Activated CD4-positive, alpha-beta memory T cell treated with anti-CD3 and anti-CD28 coated beads, Interleukin-2, amount 10 ng/mL, durations not matched to agents 7 days and 5 days (primary cell): ENCODE data around the gene ERCC1. TPM values are rescaled to one million over a fixed set of nuclear protein-coding genes. Genes with fewer than 3 reads are reported as not detected.

Experiments
- CTCF ChIA-PET: fragments of 350-600 bp; sonication (Branson Sonifier 250); formaldehyde crosslinking; loops from one replicate; lab custom pipeline; 2021; ENCODE audit warnings: antibody characterized with exemption, inconsistent platforms; lab: Charles Lee
- POLR2A ChIA-PET: fragments of 350-600 bp; sonication (Branson Sonifier 250); formaldehyde crosslinking; loops from one replicate; lab custom pipeline; 2021; ENCODE audit warnings: antibody characterized with exemption; lab: Charles Lee
- DNase-seq: peaks from one replicate; pipeline ENCODE4 v3.0.0-alpha.2; 2020
- H3K27ac Mint-ChIP-seq: one replicate; pipeline ENCODE4 v1.8.0; 2021; ENCODE audit warnings: mild to moderate bottlenecking, mixed read lengths
- H3K27me3 Mint-ChIP-seq: one replicate; pipeline ENCODE4 v1.8.0; 2021; ENCODE audit warnings: mixed read lengths
- H3K36me3 Mint-ChIP-seq: one replicate; pipeline ENCODE4 v1.8.0; 2021; ENCODE audit warnings: low read depth, mixed read lengths
- H3K4me1 Mint-ChIP-seq: one replicate; pipeline ENCODE4 v1.8.0; 2021; ENCODE audit warnings: mixed read lengths
- H3K4me3 Mint-ChIP-seq: one replicate; pipeline ENCODE4 v1.8.0; 2021; ENCODE audit warnings: mild to moderate bottlenecking, mixed read lengths
- H3K9me3 Mint-ChIP-seq: one replicate; pipeline ENCODE4 v1.8.0; 2021; ENCODE audit warnings: mixed read lengths
- total RNA-seq, 2 experiments: library from RNA; stranded (reverse); gene quantifications; one replicate each; pipeline ENCODE4 v1.2.3, GENCODE V29; 2021

Gene ERCC1
- total RNA-seq, 2 experiments from 2014 or later = 59.8 to 60.6 TPM

DNA sequence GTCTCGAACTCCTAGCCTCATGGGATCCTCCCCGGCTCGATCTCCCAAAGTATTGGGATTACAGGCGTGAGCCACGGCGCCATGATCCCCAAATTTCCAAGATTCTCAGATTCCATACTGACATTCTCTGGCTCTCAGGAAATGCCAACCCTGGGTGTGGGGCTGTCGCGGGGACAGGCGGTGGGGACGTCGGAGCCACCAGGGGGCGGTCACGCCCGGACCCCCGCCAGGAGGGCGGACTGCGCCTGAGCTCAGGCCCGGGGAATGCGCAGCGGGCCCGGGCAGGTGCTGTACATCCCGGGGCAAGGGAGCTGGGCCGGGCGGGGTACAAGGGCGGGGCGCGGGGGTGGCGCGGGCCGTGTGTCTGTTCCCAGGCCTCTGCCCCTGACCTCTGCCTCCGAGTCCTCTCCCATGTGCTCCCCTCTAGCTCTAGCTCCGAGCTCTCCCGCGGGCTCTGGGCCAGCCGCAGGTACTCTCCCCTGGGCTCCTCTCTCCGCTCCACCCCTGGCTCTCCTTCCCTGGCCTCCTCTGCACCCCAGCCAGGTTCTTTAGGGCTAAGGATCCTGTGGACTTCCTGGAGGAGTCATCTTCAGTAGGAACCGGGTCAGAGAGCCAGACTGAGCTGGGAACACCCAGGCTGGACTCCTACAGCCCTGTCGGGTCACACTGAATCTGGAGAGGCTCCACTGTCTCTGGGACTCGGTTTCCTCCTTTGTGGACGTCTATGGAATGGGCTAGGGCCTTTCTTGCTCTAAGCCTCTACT, 21.2 kb downstream of the ERCC1 start:
- no peaks in the 10 kb centered on the region for H3K9me3 Mint-ChIP-seq
- H3K4me1 Mint-ChIP-seq = peaks cover 43% of the 10 kb centered on the region
- H3K4me3 Mint-ChIP-seq = no peak overlapping the region
- H3K27ac Mint-ChIP-seq = no peak overlapping the region
- DNase-seq = peak; percentile 21
- H3K36me3 Mint-ChIP-seq = no peaks in the 10 kb centered on the region
- ChIA-PET CTCF (interaction anchor here (0.6 to 3.8 kb wide), 9 partner anchors 9 to 83 kb away, joined by 3 to 26 read pairs (median 6); no protein-coding TSS in a partner anchor), POLR2A (interaction anchor here (1.2 to 1.6 kb wide), 2 partner anchors 31 to 37 kb away, joined by 3 to 4 read pairs; no protein-coding TSS in a partner anchor)
- peaks cover 34% of the 10 kb centered on the region for H3K27me3 Mint-ChIP-seq

DNA sequence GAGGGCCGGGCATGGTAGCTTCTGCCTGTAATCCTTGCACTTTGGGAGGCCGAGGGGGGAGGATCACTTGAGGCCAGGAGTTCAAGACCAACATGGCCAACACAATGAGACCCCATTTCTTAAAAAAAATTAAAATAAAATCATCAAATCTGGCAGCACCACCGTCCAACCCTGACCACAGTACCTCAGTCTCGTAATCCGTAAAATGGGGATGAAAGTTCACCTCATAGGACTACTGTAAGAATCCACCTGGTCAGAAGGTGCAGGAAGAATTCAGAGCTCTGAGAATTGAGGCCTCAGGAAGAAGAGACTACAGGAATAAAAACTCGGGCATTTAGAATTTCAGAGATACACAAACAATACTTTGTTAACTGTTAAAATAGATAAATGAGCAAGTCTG, 21.9 kb downstream of the ERCC1 start:
- Mint-ChIP-seq H3K36me3 (peaks cover 2% of the 10 kb centered on the region), H3K27ac (no peak overlapping the region), H3K9me3 (no peaks in the 10 kb centered on the region), H3K4me3 (no peak overlapping the region), H3K27me3 (peaks cover 38% of the 10 kb centered on the region), H3K4me1 (peaks cover 39% of the 10 kb centered on the region)
- CTCF ChIA-PET = interaction anchor here (1.0 to 3.8 kb wide), 6 partner anchors 8 to 79 kb away, joined by 3 to 26 read pairs (median 4); no protein-coding TSS in a partner anchor
- DNase-seq = no peak
- POLR2A ChIA-PET = interaction anchor here (1.2 kb wide), 1 partner anchor 38 kb away, joined by 3 read pairs; no protein-coding TSS in a partner anchor

DNA sequence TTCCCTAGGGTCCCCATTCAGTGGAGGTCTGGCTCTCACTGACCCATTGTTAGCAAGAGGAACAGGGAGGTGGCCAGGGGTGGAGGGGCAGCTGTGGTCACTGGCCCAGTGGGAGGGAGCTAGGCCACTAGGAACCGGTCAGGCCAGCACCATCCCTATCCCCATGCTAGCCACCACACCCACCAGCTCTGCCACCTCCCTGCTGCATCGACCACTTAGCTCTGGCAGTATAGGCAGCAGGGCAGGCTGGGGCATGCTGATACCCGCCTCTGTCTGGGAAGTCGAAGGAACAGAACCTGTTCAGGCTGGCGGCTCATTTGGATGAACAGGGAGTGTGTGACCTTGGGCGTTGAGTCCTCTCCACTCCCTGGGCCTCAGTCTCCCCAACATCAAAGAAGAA, 23.5 kb downstream of the ERCC1 start:
- ChIA-PET CTCF (interaction anchor here (0.5 to 1.5 kb wide), 4 partner anchors 61 to 124 kb away, joined by 3 to 5 read pairs (median 4); no protein-coding TSS in a partner anchor), POLR2A (no interaction called here)
- Mint-ChIP-seq H3K27ac (no peak overlapping the region), H3K4me1 (peaks cover 31% of the 10 kb centered on the region), H3K27me3 (peaks cover 46% of the 10 kb centered on the region), H3K4me3 (no peak overlapping the region), H3K36me3 (peaks cover 3% of the 10 kb centered on the region), H3K9me3 (no peaks in the 10 kb centered on the region)
- DNase-seq = no peak

DNA sequence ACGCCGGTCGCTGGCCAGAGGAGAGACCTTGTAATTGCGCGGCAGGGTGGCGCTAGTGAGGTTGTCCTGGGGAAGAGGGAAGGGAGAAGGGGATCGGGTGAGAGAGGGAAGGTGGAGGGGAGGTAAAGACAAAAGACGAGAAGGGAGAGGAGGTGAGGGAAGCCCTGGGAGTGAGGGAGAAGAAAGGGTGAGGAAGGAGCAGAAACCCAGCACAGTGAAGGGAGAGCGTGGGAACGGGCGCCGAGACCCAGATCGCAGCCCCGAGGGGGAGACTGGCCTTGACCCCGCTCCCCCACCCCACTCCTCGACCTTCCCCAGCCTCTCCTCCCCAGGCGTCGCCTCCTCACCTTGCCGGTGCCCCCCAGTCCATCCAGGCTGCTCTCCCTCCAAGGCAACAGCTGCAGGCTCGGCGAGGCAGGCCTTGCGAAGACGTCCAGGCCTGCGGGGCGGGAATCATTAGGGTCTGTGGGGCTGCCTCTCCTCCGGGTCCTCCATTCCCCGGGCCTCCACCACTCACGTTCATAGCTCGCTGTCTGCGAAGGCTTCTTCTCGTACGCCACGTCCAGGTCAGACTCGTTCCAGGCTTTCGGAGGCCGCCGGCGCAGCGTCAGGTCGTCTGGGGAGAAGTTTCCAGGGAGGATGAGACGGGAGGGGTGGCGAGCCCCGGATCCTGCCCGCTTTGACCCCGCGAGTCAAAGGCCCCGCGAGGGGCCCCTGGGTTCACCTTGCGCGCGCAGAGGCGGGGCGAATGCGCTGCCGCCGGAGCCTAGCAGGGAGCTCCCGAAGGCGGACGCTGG, 27.7 kb downstream of the ERCC1 start:
- POLR2A ChIA-PET = no interaction called here
- H3K36me3 Mint-ChIP-seq = peaks cover 3% of the 10 kb centered on the region
- H3K27ac Mint-ChIP-seq = no peak overlapping the region
- H3K27me3 Mint-ChIP-seq = peaks cover 22% of the 10 kb centered on the region
- no peaks in the 10 kb centered on the region for H3K9me3 Mint-ChIP-seq
- no peak overlapping the region for H3K4me3 Mint-ChIP-seq
- H3K4me1 Mint-ChIP-seq = peaks cover 8% of the 10 kb centered on the region
- DNase-seq = no peak
- CTCF ChIA-PET = no interaction called here

DNA sequence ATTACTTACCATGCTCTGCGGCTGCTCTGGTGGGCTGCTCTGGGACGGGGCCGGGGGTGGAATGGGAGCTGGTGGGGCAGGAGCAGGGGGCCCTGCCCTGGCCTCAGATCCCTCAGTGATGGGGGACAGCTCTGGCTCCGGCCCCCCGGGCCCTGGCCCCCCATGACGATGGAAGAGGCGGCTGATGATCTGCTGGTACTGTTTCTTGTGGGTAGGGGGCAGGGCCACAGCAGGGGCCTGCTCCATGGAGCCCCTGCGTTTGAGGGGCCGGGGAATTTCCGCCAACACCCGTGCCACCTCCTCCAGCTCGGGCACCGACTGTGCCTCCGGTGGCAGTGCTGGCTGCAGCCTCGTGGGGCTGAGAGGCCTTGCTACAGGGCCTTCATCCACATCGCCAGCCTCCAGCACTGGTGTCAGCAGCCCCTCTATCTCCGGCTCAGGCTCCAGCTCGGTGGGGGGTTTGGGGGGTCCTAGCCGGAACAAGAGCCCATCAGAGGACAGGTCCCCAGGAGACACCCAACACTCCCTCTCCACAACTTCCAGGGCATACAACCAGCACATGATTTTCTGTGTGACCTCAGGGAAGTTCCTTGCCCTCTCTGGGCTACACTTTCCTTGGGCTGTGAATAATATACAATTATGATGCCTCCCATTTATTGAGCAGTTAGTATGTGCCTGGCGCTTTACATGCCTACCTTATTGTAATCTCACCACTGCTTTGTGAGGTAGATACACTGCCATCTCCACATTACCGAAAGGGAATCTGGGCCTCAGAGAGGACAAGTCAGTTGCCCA, 31.6 kb downstream of the ERCC1 start:
- Mint-ChIP-seq H3K4me3 (no peak overlapping the region), H3K4me1 (no peaks in the 10 kb centered on the region), H3K27me3 (peaks cover 16% of the 10 kb centered on the region), H3K36me3 (peaks cover 3% of the 10 kb centered on the region), H3K9me3 (no peaks in the 10 kb centered on the region), H3K27ac (no peak overlapping the region)
- no peak for DNase-seq
- ChIA-PET CTCF (interaction anchor here (3.5 kb wide), 1 partner anchor 11 kb away, joined by 13 read pairs; the partner anchor contains the start of gene PPP1R13L), POLR2A (no interaction called here)

DNA sequence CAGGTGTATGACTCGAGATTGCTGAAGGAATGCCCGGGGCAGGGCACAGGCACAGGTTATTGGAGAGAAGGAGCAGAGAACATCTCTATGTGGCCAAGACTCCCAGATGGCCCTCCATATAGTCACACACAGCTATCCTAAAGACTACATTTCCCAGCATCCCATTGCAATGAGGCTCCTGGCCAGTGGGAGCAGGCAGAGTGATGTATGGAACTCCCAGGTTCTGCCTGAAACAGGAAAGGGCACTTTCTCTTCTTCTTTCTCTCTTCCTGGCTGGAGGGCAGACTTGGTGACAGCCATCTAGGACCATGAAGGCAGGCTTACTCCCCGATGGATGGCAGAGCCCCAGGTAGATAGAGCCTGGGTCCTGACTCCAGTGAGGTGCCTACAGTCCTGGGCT, 32.4 kb downstream of the ERCC1 start:
- ChIA-PET CTCF (no interaction called here), POLR2A (no interaction called here)
- Mint-ChIP-seq H3K27me3 (peaks cover 15% of the 10 kb centered on the region), H3K27ac (no peak overlapping the region), H3K9me3 (no peaks in the 10 kb centered on the region), H3K4me1 (no peaks in the 10 kb centered on the region), H3K4me3 (no peak overlapping the region), H3K36me3 (no peaks in the 10 kb centered on the region)
- no peak for DNase-seq

DNA sequence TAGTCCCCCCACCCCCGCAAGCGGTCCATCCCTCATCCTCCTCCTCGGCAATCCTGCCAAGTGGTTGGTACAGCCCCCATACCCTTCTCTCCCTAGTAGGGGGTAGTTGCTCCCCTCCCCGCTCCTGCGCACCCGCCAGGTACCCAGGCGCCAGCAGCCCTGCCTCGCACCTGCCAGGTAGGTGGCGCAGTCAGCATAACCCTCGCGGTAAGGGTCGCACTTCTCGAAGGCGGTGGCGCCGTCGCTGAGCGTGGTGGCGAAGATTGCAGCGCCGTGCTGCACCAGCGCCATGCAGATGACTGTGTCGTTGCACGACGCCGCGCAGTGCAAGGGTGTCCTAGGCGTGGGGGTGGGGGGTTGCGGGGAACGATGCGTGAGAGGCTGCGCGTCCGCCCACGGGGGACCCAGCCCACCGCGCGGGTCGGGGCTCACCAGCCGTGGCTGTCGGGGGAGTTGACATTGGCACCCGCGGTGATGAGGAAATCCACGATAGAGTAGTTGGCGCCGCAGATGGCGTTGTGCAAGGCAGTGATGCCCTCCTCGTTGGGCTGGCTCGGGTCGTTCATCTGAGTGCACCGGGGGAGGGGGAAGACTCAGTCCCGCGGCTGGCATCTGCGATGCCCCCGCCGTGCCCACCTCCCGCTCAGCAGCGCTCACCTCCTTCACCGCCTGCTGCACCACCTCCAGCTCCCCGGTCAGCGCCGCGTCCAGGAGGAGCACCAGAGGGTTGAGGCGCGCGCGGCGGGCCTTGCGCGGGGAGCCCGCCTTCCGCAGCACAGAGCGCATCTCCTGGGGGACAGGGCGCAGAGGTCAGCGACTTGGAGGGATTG, 38.1 kb downstream of the ERCC1 start:
- H3K36me3 Mint-ChIP-seq = no peaks in the 10 kb centered on the region
- H3K4me1 Mint-ChIP-seq = no peaks in the 10 kb centered on the region
- ChIA-PET CTCF (interaction anchor here (1.2 kb wide), 1 partner anchor 17 kb away, joined by 3 read pairs; no protein-coding TSS in a partner anchor), POLR2A (no interaction called here)
- H3K9me3 Mint-ChIP-seq = no peaks in the 10 kb centered on the region
- H3K27me3 Mint-ChIP-seq = peaks cover 25% of the 10 kb centered on the region
- H3K4me3 Mint-ChIP-seq = no peak overlapping the region
- no peak overlapping the region for H3K27ac Mint-ChIP-seq
- DNase-seq = no peak

DNA sequence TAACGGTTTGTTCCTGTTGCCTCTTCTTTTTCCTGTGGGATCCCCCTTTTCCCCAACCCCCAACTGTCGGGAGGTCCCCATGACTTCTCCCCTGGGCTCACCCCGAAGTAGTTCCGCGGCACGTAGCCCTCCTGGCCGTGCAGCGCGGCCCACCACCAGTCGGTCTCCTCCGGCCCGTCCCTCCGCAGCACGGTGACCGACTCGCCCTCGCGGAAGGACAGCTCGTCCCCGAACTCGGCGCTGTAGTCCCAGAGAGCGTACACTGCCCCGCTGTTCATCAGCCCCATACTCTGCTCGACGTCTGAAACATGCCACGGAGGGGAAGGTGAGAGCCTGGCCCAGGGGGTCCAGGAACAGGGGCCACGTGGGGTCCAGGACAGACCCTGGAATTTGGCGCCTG, 41.3 kb downstream of the ERCC1 start:
- H3K9me3 Mint-ChIP-seq = no peaks in the 10 kb centered on the region
- H3K4me3 Mint-ChIP-seq = no peak overlapping the region
- H3K27me3 Mint-ChIP-seq = peaks cover 21% of the 10 kb centered on the region
- ChIA-PET CTCF (no interaction called here), POLR2A (no interaction called here)
- no peak for DNase-seq
- H3K36me3 Mint-ChIP-seq = no peaks in the 10 kb centered on the region
- H3K4me1 Mint-ChIP-seq = no peaks in the 10 kb centered on the region
- no peak overlapping the region for H3K27ac Mint-ChIP-seq

DNA sequence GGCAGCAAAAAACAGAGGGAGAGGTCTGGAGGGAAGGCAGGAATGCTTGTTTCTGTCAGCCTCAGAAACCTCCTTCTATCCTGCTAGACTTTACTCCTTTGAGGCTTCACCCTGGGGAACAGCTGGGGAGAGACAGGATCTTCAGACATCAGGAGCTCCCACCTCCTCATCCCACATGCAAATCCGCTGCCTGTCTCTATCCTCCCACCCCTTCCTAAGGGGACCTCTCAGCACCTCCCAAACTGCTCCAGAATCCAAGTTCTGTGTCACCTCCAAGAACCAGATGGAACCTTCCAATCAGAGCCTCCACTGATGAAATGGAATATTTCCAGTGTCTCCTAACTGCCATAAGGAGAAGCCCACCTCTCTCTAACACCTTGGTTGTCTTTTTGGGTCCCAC, 43.6 kb downstream of the ERCC1 start:
- Mint-ChIP-seq H3K36me3 (no peaks in the 10 kb centered on the region), H3K27ac (no peak overlapping the region), H3K9me3 (no peaks in the 10 kb centered on the region), H3K4me3 (no peak overlapping the region), H3K27me3 (peaks cover 4% of the 10 kb centered on the region), H3K4me1 (peaks cover 4% of the 10 kb centered on the region)
- POLR2A ChIA-PET = no interaction called here
- no peak for DNase-seq
- CTCF ChIA-PET = interaction anchor here (1.7 kb wide), 1 partner anchor 337 kb away, joined by 5 read pairs; no protein-coding TSS in a partner anchor

DNA sequence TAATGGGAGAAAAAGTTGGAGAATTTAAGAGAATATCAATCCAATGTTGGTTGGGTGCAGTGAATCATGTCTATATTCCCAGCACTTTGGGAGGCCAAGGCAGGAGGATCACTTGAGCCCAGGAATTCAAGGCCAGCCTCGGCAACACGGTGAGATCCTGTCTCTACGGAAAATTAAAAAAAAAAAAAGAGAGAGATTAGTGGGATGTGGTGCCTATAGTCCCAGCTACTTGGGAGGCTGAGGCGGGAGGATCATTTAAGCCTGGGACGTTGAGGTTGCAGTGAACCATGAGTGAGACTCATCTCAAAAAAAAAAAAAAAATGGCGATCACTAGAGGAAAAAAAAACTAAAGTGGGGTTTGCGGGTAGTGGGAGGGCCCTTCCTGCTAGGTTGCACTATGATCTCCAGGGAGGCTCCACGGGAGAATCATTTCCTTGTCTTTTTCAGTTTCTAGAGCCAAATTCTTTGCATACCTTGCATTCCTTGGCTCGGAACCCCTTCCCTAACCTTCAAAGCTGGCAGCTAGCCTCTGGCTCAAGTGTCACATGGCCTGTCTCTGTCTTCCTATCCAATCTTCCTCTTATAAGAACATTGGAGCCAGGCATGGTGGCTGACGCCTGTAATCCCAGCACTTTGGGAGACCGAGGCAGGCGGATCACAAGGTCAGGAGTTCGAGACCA, 47.5 kb downstream of the ERCC1 start:
- CTCF ChIA-PET = interaction anchor here (0.7 kb wide), 1 partner anchor 47 kb away, joined by 3 read pairs; no protein-coding TSS in a partner anchor
- Mint-ChIP-seq H3K9me3 (no peaks in the 10 kb centered on the region), H3K27me3 (no peaks in the 10 kb centered on the region), H3K27ac (no peak overlapping the region), H3K4me1 (peaks cover 5% of the 10 kb centered on the region), H3K4me3 (no peak overlapping the region), H3K36me3 (no peaks in the 10 kb centered on the region)
- no peak for DNase-seq
- POLR2A ChIA-PET = interaction anchor here (0.6 kb wide), 1 partner anchor 222 kb away, joined by 4 read pairs; no protein-coding TSS in a partner anchor
